GM19239 (cell line): ENCODE data around the gene MAPRE3.

ENCODE experiments used
- DNase-seq: peaks from one replicate; pipeline ENCODE4 v3.0.0; 2011; ENCODE audit warnings: low spot score; ENCODE audit not compliant: insufficient read length
- FAIRE-seq: peaks from 2 replicates; lab custom pipeline; 2011; peaks lifted over from hg19 to GRCh38; lab: Jason Lieb, UNC

Gene MAPRE3

DNA sequence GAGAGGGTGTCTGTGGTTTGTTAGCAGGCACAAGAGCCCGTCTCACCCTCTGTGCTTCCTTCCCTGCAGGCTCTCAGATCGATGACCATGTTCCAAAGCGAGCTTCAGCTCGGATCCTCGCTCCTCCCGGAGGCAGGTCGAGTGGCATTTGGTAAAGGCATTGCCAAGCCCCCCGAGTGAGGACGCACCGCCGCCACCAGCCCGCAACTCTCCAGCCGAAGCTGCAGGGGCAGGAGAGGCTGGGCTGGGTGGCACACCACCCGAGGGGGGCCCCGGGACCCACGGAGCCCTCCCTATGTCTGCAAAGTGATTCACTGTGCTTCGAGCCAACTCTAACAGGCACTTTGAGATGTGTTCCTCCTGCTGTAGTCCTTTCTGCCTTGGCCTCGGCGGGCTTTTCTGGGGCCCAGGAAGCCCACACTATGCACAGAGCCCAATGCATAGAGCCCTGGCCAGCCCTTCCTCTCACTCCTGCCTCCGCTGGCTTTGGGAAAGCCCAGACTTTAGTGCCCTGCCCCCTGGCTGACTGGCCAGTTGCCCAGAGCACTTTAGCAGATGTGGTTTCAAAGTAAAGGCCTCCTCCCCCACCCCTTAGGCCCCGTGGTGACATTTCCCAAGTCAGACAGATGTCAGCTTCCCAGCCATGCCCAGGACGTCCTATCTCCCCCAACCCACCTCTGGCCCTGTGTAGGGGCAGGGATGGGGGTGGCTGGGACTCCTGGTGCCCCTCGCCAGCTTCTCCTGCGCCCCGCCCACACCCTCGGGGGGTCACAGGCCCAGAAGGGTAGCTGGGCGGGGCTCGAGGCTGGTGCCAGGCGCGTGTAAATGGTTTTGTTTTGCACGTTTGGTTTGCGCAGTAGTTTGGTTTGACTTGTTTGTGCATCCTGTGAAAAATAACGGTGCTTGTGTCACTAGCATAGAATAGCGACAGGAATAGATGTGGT lies 23.3 kb upstream of the MAPRE3 start:
- FAIRE-seq (no peak), DNase-seq (no peak)

DNA sequence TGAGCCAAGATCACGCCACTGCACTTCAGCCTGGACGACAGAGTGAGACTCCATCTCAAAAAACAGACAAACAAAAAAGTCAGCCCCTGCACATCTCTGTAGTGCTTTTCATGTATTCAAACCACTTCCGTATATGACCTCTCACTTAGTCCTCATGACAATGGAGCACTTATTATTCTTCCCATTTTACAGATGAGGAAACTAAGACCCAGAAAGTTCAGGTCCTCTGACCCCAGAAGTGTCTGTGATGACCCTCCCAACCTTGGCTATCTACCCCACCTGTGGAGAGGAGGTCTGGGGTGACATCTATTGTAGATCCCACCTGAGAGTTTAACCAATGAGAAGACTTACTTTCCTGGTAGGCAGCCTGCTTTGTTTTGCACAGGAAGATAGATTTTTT lies 21.6 kb upstream of the MAPRE3 start:
- DNase-seq (no peak), FAIRE-seq (no peak)

GRCh38 chr2:26950246-26950645 lies 20.2 kb upstream of the MAPRE3 start:
- DNase-seq, result no peak
- FAIRE-seq, result no peak

DNA sequence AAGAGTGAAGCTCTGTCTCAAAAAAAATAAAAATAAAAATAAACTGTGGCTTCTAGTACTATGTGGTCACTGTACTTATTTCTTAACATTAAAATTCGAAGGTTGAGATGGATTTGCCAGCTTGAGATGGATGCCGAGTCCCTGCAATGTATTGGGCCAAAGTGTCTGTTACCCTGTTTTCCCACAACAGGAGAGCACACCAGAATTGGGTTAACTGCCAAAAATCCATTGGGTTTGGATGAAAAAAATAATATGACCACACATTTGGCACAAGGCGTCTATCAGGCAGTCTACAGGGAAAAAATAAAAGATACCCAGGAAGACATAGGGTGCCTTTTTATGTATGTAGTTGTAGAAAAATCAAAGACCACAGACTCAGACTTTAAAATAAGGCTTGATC lies 19.2 kb upstream of the MAPRE3 start:
- FAIRE-seq (no peak), DNase-seq (no peak)

- FAIRE-seq (no peak), DNase-seq (no peak)
Measured at GRCh38 chr2:26952374-26952773, 18.1 kb upstream of the MAPRE3 start.

DNA sequence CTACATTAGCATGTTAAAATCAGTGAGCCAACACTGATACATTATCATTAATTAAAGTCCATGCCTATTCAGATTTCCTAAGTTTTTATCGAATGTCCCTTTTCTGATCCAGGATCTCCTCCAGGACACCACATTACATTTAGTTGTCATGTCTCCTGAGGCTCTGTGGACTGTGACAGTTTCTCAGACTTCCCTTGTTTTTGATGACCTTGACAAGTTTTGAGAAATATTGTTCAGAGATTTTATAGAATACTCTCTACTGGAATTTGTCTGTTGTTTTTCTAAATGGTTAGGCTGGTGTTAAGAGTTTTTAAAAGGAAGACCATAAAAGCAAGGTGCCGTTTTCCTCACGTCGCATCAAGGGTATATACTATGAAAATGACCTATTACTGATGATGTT lies 16.3 kb upstream of the MAPRE3 start:
- no peak for DNase-seq
- FAIRE-seq, result no peak

DNA sequence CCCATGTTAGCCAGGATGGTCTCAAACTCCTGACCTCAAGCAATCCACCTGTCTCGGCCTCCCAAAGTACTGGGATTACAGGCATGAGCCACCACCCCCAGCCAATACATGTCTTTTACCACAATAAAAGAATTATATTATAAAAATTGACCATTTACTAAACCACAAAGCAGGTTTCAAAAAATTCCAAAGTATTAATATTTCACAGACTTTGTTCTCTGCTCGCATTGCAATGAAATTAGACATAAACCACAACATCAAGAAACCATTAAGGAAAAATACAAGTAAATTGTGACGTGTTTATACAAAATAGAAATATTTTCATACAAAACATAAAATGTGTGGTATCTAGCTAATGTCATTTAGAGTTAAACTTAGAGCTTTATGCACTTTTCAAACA lies 13.4 kb upstream of the MAPRE3 start:
- DNase-seq (no peak), FAIRE-seq (no peak)

- FAIRE-seq (no peak), DNase-seq (no peak)
Measured at GRCh38 chr2:26957534-26957933, 12.9 kb upstream of the MAPRE3 start.

GRCh38 chr2:26959331-26959730 lies 11.1 kb upstream of the MAPRE3 start:
- no peak for DNase-seq
- FAIRE-seq, result no peak

DNA sequence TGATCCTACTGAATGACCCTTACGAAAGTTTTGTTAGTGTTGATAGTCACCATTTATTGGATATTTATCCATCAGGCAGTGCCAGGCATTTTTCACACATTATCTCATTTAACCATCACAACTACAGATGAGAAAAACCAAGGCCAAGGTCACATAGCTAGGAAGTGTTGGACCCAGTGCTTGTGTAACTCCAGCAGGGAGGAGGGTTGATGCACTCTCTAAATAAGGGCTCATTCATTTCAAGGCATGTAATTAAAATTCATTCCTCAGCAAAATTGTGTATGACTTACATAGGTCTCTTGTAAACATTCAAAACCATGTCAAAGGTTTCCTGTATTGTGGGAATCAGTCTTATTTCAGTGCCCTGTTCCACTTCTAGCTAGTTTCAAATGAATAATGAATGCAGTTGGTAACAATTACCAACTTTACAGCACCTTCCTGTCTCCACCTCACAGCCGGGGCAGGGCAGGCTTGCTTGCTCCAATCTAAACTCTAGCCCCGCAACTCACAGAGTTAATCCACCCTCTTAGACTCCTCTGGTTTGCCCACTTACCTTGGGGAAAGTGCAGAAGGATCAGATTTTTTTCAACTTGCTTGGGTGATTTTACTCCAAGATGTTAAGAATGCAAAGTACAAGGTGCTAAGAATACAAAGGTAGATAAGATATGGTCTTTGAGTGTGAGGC lies 5.8 kb upstream of the MAPRE3 start:
- DNase-seq (no peak), FAIRE-seq (no peak)

- FAIRE-seq (no peak), DNase-seq (no peak)
Measured at GRCh38 chr2:26968001-26968400, 2.4 kb upstream of the MAPRE3 start.

GRCh38 chr2:26969077-26969844 lies 1.2 kb upstream of the MAPRE3 start:
- FAIRE-seq, result no peak

DNA sequence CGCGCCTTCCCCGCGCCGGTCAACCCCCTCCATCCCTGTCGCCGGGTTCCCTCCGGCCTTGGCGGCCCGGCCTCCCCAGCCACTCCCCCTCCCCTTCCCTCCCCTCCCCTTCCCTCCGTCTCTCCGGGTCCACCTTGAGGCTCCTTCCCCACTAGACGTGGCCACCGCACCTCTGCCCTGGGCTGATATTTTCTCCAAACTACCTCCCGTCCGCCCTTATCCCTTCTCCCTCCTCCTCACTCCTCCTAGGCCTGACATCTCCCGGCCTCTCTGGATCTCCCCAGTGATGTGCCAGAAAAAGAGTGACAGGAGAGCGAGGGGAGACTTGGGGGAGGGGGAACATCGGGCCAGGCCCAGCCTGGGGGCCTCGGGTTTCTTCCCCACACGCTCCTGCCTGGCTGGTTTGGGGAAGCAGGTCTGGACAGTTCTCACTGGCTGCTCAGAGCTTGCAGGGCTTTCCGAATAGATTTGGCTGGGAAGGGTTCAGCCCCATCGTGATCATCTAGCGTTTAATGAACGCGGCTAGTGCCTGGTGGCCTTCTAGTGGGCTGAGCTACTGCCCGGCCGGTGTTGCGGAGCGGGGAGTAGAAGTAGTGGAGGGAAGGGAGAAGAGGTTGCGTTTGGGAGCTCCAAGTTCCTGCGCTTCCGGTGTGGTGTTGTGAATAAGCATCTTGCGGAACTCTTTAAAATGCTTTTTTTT lies 641 bp downstream of the MAPRE3 start:
- FAIRE-seq, result no peak
- no peak for DNase-seq

More at GRCh38 chr2:26969077-26969844, 1.2 kb upstream of the MAPRE3 start:
- DNase-seq, result no peak

GRCh38 chr2:26971911-26972786 lies 1.7 kb downstream of the MAPRE3 start:
- DNase-seq, result no peak
- FAIRE-seq, result no peak

DNA sequence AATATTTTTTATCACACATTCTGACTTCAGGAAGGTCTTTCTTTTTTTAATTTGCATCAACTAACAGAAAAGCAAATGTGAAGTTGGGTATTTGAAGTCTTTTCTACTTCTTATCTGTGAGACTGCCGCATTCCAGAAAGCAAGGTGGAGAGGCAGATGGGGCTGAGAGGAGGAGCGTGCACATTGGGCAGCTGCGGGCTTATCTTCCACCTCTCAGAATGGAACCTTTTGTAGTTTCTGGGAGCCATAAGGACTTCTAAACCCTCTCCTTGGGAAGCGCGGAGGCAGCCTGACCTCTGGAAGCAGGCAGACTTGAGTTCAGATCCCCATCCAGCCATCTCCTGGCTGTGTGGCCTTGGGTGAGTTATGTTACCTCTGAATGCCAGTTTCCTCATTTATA lies 3.9 kb downstream of the MAPRE3 start:
- FAIRE-seq (no peak), DNase-seq (no peak)

DNA sequence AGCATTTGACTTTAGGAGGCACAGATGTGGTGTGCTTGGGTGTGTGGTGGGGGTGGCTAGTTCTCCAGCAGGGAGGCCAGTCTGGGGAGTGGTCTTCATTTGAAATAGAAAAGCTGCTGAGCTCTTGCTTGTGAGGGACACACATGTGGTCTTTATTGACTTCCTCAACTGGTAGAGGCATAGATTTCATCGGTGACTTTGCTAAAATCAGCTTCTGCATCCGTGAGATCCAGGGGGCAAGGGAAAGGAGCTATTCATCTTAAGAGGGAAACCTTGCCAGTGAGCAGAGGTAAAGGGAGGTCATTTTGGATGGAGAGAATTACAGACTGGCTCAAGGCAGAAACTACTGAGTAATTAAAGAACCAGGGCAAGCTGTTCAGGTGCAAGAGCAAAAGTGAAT lies 4.7 kb downstream of the MAPRE3 start:
- DNase-seq, result no peak
- FAIRE-seq, result no peak

- DNase-seq (no peak), FAIRE-seq (no peak)
Measured at GRCh38 chr2:26975656-26976055, 5.2 kb downstream of the MAPRE3 start.

DNA sequence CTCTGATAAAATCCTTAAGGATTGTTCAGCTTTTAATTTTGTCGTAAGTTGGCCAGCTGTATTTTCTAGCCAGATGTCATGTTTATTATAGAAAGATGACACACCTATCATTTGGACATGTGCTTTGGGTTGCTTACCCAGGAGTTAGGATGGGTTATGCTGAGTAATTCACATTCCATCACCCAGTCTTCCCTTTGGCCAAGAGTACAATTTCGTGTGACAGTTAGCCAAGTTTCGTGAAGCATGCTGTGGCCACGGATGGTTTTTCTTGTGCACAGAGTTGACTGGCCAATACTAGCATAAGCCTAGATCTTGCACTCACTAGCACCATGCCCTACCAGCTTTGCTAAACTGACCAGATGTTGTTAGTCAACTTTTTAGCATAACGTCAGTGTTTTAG lies 5.8 kb downstream of the MAPRE3 start:
- FAIRE-seq (no peak), DNase-seq (no peak)

DNA sequence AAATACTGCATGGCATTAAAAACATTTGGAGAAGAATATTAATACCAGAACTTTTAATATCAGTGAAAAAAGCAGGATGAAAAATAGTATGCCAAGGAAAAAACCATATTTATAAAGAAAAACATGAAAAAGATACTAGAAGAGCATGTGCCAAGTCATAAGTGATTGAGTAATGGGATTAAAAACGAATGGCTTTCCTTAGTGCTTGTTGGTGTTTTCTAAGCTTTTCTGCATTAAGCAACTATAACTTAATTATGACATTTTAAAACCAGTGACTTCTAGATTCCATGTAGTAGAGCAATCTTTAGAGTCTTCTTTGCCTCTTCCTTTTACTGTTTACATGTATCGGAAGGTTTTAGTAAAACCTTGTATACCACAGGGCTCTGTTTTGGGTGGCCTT lies 6.6 kb downstream of the MAPRE3 start:
- no peak for DNase-seq
- no peak for FAIRE-seq
